ENCODE results near the gene MARCHF7. TPM values are rescaled to one million over a fixed set of nuclear protein-coding genes. Genes with fewer than 3 reads are reported as not detected.

Gene MARCHF7
- total and polyA plus RNA-seq, 2 of the 13 experiments (the other 11 are each of a cell fraction or from before 2014, with no cell fraction given) = 32.8 to 88.5 TPM

GRCh38 chr2:159755014-159755413 is 42.7 kb downstream of the MARCHF7 start:
- CTCF ChIA-PET (ENCODE audit: low intra/inter-chr PET ratio, low total read pairs) = interaction anchor here (2.5 kb wide), 1 partner anchor 53 kb away, joined by 11 read pairs; no protein-coding TSS in a partner anchor
- H3K79me2 ChIP-seq (ENCODE audit: insufficient read depth, low read length) = peaks cover 5% of the 10 kb centered on the region
- POLR2A ChIA-PET = no interaction called here
- no peak for TF ChIP-seq ZNF335 (CRISPR knock-in tag; IDR thresholded peaks at IDR 0.05)
- TF ChIP-seq GPBP1L1 (CRISPR knock-in tag; IDR thresholded peaks at IDR 0.05) = no peak
- no peak for TF ChIP-seq ZNF770 (CRISPR knock-in tag; IDR thresholded peaks at IDR 0.05)
- TF ChIP-seq CBX5 (CRISPR knock-in tag; IDR thresholded peaks at IDR 0.05; ENCODE audit: borderline replicate concordance) = no peak
- no peak for TF ChIP-seq ZSCAN25 (CRISPR knock-in tag; IDR thresholded peaks at IDR 0.05)
- TF ChIP-seq RXRA (CRISPR knock-in tag; IDR thresholded peaks at IDR 0.05) = no peak
- no peak for TF ChIP-seq HIVEP1 (CRISPR knock-in tag; IDR thresholded peaks at IDR 0.05)
- TF ChIP-seq, protein P1, sequence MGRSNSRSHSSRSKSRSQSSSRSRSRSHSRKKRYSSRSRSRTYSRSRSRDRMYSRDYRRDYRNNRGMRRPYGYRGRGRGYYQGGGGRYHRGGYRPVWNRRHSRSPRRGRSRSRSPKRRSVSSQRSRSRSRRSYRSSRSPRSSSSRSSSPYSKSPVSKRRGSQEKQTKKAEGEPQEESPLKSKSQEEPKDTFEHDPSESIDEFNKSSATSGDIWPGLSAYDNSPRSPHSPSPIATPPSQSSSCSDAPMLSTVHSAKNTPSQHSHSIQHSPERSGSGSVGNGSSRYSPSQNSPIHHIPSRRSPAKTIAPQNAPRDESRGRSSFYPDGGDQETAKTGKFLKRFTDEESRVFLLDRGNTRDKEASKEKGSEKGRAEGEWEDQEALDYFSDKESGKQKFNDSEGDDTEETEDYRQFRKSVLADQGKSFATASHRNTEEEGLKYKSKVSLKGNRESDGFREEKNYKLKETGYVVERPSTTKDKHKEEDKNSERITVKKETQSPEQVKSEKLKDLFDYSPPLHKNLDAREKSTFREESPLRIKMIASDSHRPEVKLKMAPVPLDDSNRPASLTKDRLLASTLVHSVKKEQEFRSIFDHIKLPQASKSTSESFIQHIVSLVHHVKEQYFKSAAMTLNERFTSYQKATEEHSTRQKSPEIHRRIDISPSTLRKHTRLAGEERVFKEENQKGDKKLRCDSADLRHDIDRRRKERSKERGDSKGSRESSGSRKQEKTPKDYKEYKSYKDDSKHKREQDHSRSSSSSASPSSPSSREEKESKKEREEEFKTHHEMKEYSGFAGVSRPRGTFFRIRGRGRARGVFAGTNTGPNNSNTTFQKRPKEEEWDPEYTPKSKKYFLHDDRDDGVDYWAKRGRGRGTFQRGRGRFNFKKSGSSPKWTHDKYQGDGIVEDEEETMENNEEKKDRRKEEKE (IDR thresholded peaks at IDR 0.05) = no peak
- TF ChIP-seq ZSCAN29 (CRISPR knock-in tag; conservative IDR thresholded peaks at IDR 0.05) = no peak
- no peak for TF ChIP-seq ZNF563 (CRISPR knock-in tag; IDR thresholded peaks at IDR 0.05)
- no peak for TF ChIP-seq MEIS2 (CRISPR knock-in tag; IDR thresholded peaks at IDR 0.05)
- TF ChIP-seq NFKB2 (CRISPR knock-in tag; IDR thresholded peaks at IDR 0.05; ENCODE audit: borderline replicate concordance) = no peak
- TF ChIP-seq SRSF9 (IDR thresholded peaks at IDR 0.05; ENCODE audit: borderline replicate concordance, insufficient read depth, low read depth, low read length, poor library complexity, severe bottlenecking) = no peak
- no peak for TF ChIP-seq IRF9 (CRISPR knock-in tag; IDR thresholded peaks at IDR 0.05; ENCODE audit: borderline replicate concordance)
- TF ChIP-seq CSRNP1 (CRISPR knock-in tag; IDR thresholded peaks at IDR 0.05) = no peak
- no peak for TF ChIP-seq ZNF274 (CRISPR knock-in tag; IDR thresholded peaks at IDR 0.05)

More at GRCh38 chr2:159755014-159755413, 42.7 kb downstream of the MARCHF7 start:
- BruUV-seq (replicated peaks) = no TSS peak
- FAIRE-seq = no peak
- in situ Hi-C loops (cut with HindIII; ENCODE audit: extremely low pct_ligation_motif_present, low pct_unique_long_range_greater_than_20kb) = no loop called here
- H3K4me3 ChIP-seq (replicated peaks in 1 of 3; ENCODE audit: insufficient read depth in 1 of 3, low read depth in 2 of 3, low read length in 3 of 3) = no peak overlapping the region
- whole genome bisulfite sequencing (ENCODE audit: low lambda C conversion rate) = 93% methylated on average over 2 of the region's 2 CpGs
- no peak overlapping the region for H3K9ac ChIP-seq (ENCODE audit: insufficient read depth, low read depth, low read length)
- no peaks in the 10 kb centered on the region for H3K9me3 ChIP-seq (ENCODE audit: low read length)
- H3K27me3 ChIP-seq (ENCODE audit: control insufficient read depth in 1 of 2, insufficient read depth in 2 of 2, low read length in 2 of 2) = no peaks in the 10 kb centered on the region
- ATAC-seq = no peak; the same call in 2 of the 3 replicates
- H4K20me1 ChIP-seq (ENCODE audit: insufficient read depth, low read length) = no peaks in the 10 kb centered on the region; the same call in 1 of the 2 replicates
- intact Hi-C loops (cut with micrococcal nuclease; ENCODE audit: unreplicated experiment) = loop anchor here (1.0 to 5.0 kb wide), 3 partner anchors 52 to 187 kb away; no protein-coding TSS in a partner anchor
- no peaks in the 10 kb centered on the region for H3K4me1 ChIP-seq (ENCODE audit: insufficient read depth, low read length)
- no peak overlapping the region for H2AFZ ChIP-seq (ENCODE audit: low read length)
- DNase-seq (ENCODE audit: low spot score) = no peak
- H3K27ac ChIP-seq (ENCODE audit: extremely low read length, insufficient read depth, low read length) = no peak overlapping the region
- H3K36me3 ChIP-seq (replicated peaks in 1 of 2; ENCODE audit: control insufficient read depth in 1 of 2, insufficient read depth in 2 of 2, low read length in 2 of 2) = peaks cover 19 to 83% of the 10 kb centered on the region in 2 experiments
- no peak overlapping the region for H3K4me2 ChIP-seq (ENCODE audit: low read depth, low read length)
